H1 (cell line): ENCODE results near the gene HM13. TPM values are rescaled to one million over a fixed set of nuclear protein-coding genes. Genes with fewer than 3 reads are reported as not detected.

Experiments
- CTCF ChIA-PET: fragments of 300-600 bp; sonication (Branson Sonifier 250); formaldehyde crosslinking; loops from one replicate; lab custom pipeline; 2021; ENCODE audit not compliant: partially characterized antibody; lab: Charles Lee
- POLR2A ChIA-PET: fragments of 300-600 bp; sonication (Branson Sonifier 250); formaldehyde crosslinking; loops from one replicate; lab custom pipeline; 2021; ENCODE audit warnings: inconsistent platforms; ENCODE audit not compliant: partially characterized antibody; lab: Charles Lee
- DNase-seq, 2 experiments: peaks; one replicate each; pipeline versions ENCODE4 v3.0.0 to v3.0.0-alpha.2; 2010 to 2022; ENCODE audit warnings: low spot score in 2 of 2, low read depth in 1 of 2, mixed read lengths in 1 of 2
- FAIRE-seq: peaks from 2 replicates; lab custom pipeline; 2011; peaks lifted over from hg19 to GRCh38; lab: Jason Lieb, UNC
- H2AFZ ChIP-seq: 2 replicates; pipeline ENCODE4 v1.8.1; 2012; ENCODE audit warnings: low read length, inconsistent platforms
- H2AK5ac ChIP-seq: 2 replicates; pipeline ENCODE4 v1.6.1; 2013; ENCODE audit warnings: low read depth, low read length
- H2BK120ac ChIP-seq: replicated peaks from 2 replicates; pipeline ENCODE3; 2013; ENCODE audit warnings: low read depth, low read length, inconsistent platforms
- H2BK12ac ChIP-seq: 2 replicates; pipeline ENCODE4 v1.6.1; 2013; ENCODE audit warnings: low read depth, low read length
- H2BK15ac ChIP-seq: 2 replicates; pipeline ENCODE4 v1.6.1; 2013; ENCODE audit warnings: low read length
- H2BK20ac ChIP-seq: 2 replicates; pipeline ENCODE4 v1.6.1; 2013; ENCODE audit warnings: low read length
- H2BK5ac ChIP-seq: 2 replicates; pipeline ENCODE4 v1.6.1; 2013; ENCODE audit warnings: low read depth, low read length
- H3K14ac ChIP-seq: 2 replicates; pipeline ENCODE4 v1.6.1; 2013; ENCODE audit warnings: inconsistent platforms; ENCODE audit not compliant: insufficient read length
- H3K18ac ChIP-seq: 2 replicates; pipeline ENCODE4 v1.6.1; 2013; ENCODE audit warnings: low read length; ENCODE audit errors: extremely low read depth
- H3K23ac ChIP-seq: 2 replicates; pipeline ENCODE4 v1.6.1; 2013; ENCODE audit warnings: inconsistent platforms; ENCODE audit not compliant: insufficient read length
- H3K23me2 ChIP-seq: 2 replicates; pipeline ENCODE4 v1.6.1; 2013; ENCODE audit warnings: low read depth, low read length
- H3K27ac ChIP-seq: 2 replicates; pipeline ENCODE4 v1.6.1; 2011; ENCODE audit warnings: low read depth, low read length, inconsistent platforms
- H3K27me3 ChIP-seq, 4 experiments: replicated peaks in 1 of 4; 1 replicate in 1 of 4; 2 replicates in 3 of 4; pipeline versions ENCODE4 v1.6.1 to v1.8.1; 2011 to 2013; ENCODE audit warnings: low read length in 3 of 4, mild to moderate bottlenecking in 3 of 4, inconsistent platforms in 2 of 4, mixed read lengths in 2 of 4, moderate library complexity in 1 of 4; ENCODE audit not compliant: control insufficient read depth in 3 of 4, insufficient read depth in 3 of 4; ENCODE audit errors: extremely low read depth in 1 of 4
- H3K36me3 ChIP-seq, 4 experiments: 2 replicates each; pipeline versions ENCODE4 v1.6.1 to v1.8.1; 2011 to 2013; ENCODE audit warnings: mild to moderate bottlenecking in 4 of 4, low read length in 3 of 4, moderate library complexity in 2 of 4, control low read depth in 1 of 4, inconsistent platforms in 1 of 4; ENCODE audit not compliant: insufficient read depth in 4 of 4, control insufficient read depth in 2 of 4
- H3K4ac ChIP-seq: replicated peaks from 2 replicates; pipeline ENCODE3; 2013; ENCODE audit warnings: low read length, low read depth, mixed read lengths, inconsistent platforms; ENCODE audit not compliant: insufficient read length
- H3K4me1 ChIP-seq, 4 experiments: replicated peaks in 1 of 4; 1 replicate in 1 of 4; 2 replicates in 3 of 4; pipeline versions ENCODE4 v1.6.1 to v1.8.1; 2011 to 2013; ENCODE audit warnings: low read length in 3 of 4, inconsistent platforms in 2 of 4, mixed read lengths in 1 of 4; ENCODE audit not compliant: insufficient read depth in 4 of 4, control insufficient read depth in 3 of 4
- H3K4me2 ChIP-seq, 2 experiments: 2 replicates each; pipeline versions ENCODE4 v1.6.1 to v1.8.1; 2011 to 2013; ENCODE audit warnings: low read depth in 2 of 2, low read length in 2 of 2, control low read depth in 1 of 2, inconsistent platforms in 1 of 2, mild to moderate bottlenecking in 1 of 2; ENCODE audit not compliant: insufficient read depth in 1 of 2
- H3K4me3 ChIP-seq, 4 experiments: fragments of 200-600, 300-600 bp in 1 of 4; sonication (generic), shearing (Covaris generic), sonication (Bioruptor Twin) in 1 of 4; 2 replicates each; pipeline versions ENCODE4 v1.5.1 to v1.8.1; 2011 to 2016; ENCODE audit warnings: low read length in 4 of 4, low read depth in 3 of 4, control low read depth in 2 of 4, inconsistent platforms in 2 of 4, mild to moderate bottlenecking in 2 of 4, mixed read lengths in 1 of 4, moderate library complexity in 1 of 4; ENCODE audit not compliant: insufficient read depth in 2 of 4; ENCODE audit errors: extremely low read depth in 1 of 4
- H3K56ac ChIP-seq: replicated peaks from 2 replicates; pipeline ENCODE3; 2013; ENCODE audit warnings: low read depth, mild to moderate bottlenecking, mixed read lengths, low read length, inconsistent platforms; ENCODE audit not compliant: insufficient read length
- H3K79me1 ChIP-seq: 2 replicates; pipeline ENCODE4 v1.6.1; 2013; ENCODE audit warnings: low read depth, low read length, control low read depth
- H3K79me2 ChIP-seq, 2 experiments: 2 replicates each; pipeline versions ENCODE4 v1.6.1 to v1.8.1; 2012 to 2013; ENCODE audit warnings: low read length in 2 of 2, mild to moderate bottlenecking in 2 of 2, inconsistent platforms in 1 of 2; ENCODE audit not compliant: insufficient read depth in 2 of 2, control insufficient read depth in 1 of 2
- H3K9ac ChIP-seq, 4 experiments: replicated peaks in 1 of 4; 1 replicate in 1 of 4; 2 replicates in 3 of 4; pipeline versions ENCODE4 v1.6.1 to v1.8.1; 2011 to 2013; ENCODE audit warnings: low read depth in 3 of 4, low read length in 3 of 4, control low read depth in 2 of 4, mild to moderate bottlenecking in 2 of 4, moderate library complexity in 2 of 4, inconsistent platforms in 1 of 4; ENCODE audit errors: extremely low read depth in 1 of 4
- H3K9me3 ChIP-seq, 2 experiments: 2 replicates each; pipeline versions ENCODE4 v1.6.1 to v1.8.1; 2012 to 2013; ENCODE audit warnings: mild to moderate bottlenecking in 2 of 2, moderate library complexity in 2 of 2, control low read depth in 1 of 2, inconsistent platforms in 1 of 2, low read depth in 1 of 2, low read length in 1 of 2, mixed read lengths in 1 of 2; ENCODE audit not compliant: insufficient read depth in 2 of 2
- H4K20me1 ChIP-seq, 2 experiments: replicated peaks in 1 of 2; 2 replicates each; pipeline versions ENCODE3 to v1.8.1; 2011 to 2013; ENCODE audit warnings: inconsistent platforms in 2 of 2, low read length in 2 of 2, mild to moderate bottlenecking in 1 of 2; ENCODE audit not compliant: insufficient read depth in 2 of 2, control insufficient read depth in 1 of 2
- H4K5ac ChIP-seq: 2 replicates; pipeline ENCODE4 v1.6.1; 2013; ENCODE audit warnings: low read length, low read depth, mixed read lengths, inconsistent platforms; ENCODE audit not compliant: insufficient read length
- H4K8ac ChIP-seq: 2 replicates; pipeline ENCODE4 v1.8.0; 2013; ENCODE audit warnings: mild to moderate bottlenecking, moderate library complexity, low read length, inconsistent platforms; ENCODE audit not compliant: insufficient read depth; ENCODE audit errors: extremely low read depth
- H4K91ac ChIP-seq: replicated peaks from 2 replicates; pipeline ENCODE3; 2013; ENCODE audit warnings: low read length, mixed read lengths, inconsistent platforms; ENCODE audit not compliant: insufficient read length
- BRCA1 ChIP-seq: IDR thresholded peaks from 2 replicates; pipeline ENCODE4 v1.6.1; 2012; ENCODE audit warnings: low read depth, low read length, improper control_type of control experiment
- EGR1 ChIP-seq: IDR thresholded peaks from 2 replicates; pipeline ENCODE4 v1.6.1; 2011; ENCODE audit warnings: low read depth, low read length, borderline replicate concordance
- FOSL1 ChIP-seq: IDR thresholded peaks from 2 replicates; pipeline ENCODE4 v1.6.1; 2011; ENCODE audit warnings: mild to moderate bottlenecking, low read depth, low read length, moderate library complexity; ENCODE audit not compliant: insufficient read depth
- HDAC2 ChIP-seq, 2 experiments: fragments of 300-600 bp in 1 of 2; sonication (generic) in 1 of 2; IDR thresholded peaks; 2 replicates each; pipeline ENCODE4 v1.6.1; 2011 to 2012; ENCODE audit warnings: low read depth in 2 of 2, low read length in 2 of 2, mild to moderate bottlenecking in 2 of 2, moderate library complexity in 2 of 2, borderline replicate concordance in 1 of 2, inconsistent platforms in 1 of 2
- HDAC6 ChIP-seq: IDR thresholded peaks from one replicate; pipeline ENCODE4 v1.7.1; 2012; ENCODE audit warnings: low read depth, mild to moderate bottlenecking, inconsistent platforms, low read length, moderate library complexity
- KDM4A ChIP-seq: IDR thresholded peaks from one replicate; pipeline ENCODE4 v1.7.1; 2012; ENCODE audit warnings: low read depth, mild to moderate bottlenecking, moderate library complexity, low read length, inconsistent platforms; ENCODE audit not compliant: severe bottlenecking
- MAX ChIP-seq: IDR thresholded peaks from 2 replicates; pipeline ENCODE4 v1.6.1; 2012; ENCODE audit warnings: inconsistent platforms
- RFX5 ChIP-seq: IDR thresholded peaks from 2 replicates; pipeline ENCODE4 v1.6.1; 2011; ENCODE audit warnings: low read depth, low read length, improper control_type of control experiment, borderline replicate concordance
- SP1 ChIP-seq: IDR thresholded peaks from 2 replicates; pipeline ENCODE4 v1.6.1; 2011; ENCODE audit warnings: low read depth, low read length
- SRF ChIP-seq: IDR thresholded peaks from 2 replicates; pipeline ENCODE4 v1.6.1; 2011; ENCODE audit warnings: mild to moderate bottlenecking, low read depth, low read length, moderate library complexity
- TEAD4 ChIP-seq: IDR thresholded peaks from 2 replicates; pipeline ENCODE4 v1.6.1; 2012; ENCODE audit warnings: low read depth, low read length, inconsistent platforms, mixed read lengths
- ZNF274 ChIP-seq: IDR thresholded peaks from 2 replicates; pipeline ENCODE4 v1.7.0; 2012; ENCODE audit warnings: low read length, borderline replicate concordance; ENCODE audit errors: extremely low read depth
- WGBS, 2 experiments: shearing (Covaris generic) in 1 of 2; methylation state at CpG; one replicate each; pipeline versions ENCODE4 v1.1.6 to v1.1.7; 2013 to 2015; ENCODE audit warnings: low lambda C conversion rate in 2 of 2, mixed read lengths in 2 of 2, inconsistent platforms in 1 of 2, low coverage in 1 of 2, missing lambda C conversion rate in 1 of 2; ENCODE audit not compliant: insufficient replicate concordance in 2 of 2, insufficient coverage in 1 of 2, insufficient read length in 1 of 2; ENCODE audit errors: extremely low coverage in 1 of 2, missing lambda C conversion rate in 1 of 2; 5-methylcytosine and 5-hydroxymethylcytosine counted together
- polyA plus RNA-seq, 7 experiments: library from polyadenylated mRNA; depleted of rRNA in 3 of 7; stranded (reverse) in 5 of 7; unstranded in 2 of 7; fragments of >200 nt in 5 of 7; fragments of 200-250 nt in 2 of 7; gene quantifications; 1 replicate in 5 of 7; 2 replicates in 1 of 7; 4 replicates in 1 of 7; pipeline versions ENCODE4 v1.2.1 to v1.2.3, GENCODE V29; 2011 to 2013; ENCODE audit warnings: missing spikeins in 2 of 7, mixed read lengths in 2 of 7
- total RNA-seq: library from RNA; stranded (reverse); fragmentation: NEBNext Ultra II Directional; extraction: Animal tissue kit (Norgen Biotek cat#: 25700); gene quantifications from 2 replicates; pipeline ENCODE4 v1.2.1, GENCODE V29; 2021
- TF ChIP-seq, protein P1 (sequence below): IDR thresholded peaks from 2 replicates; pipeline ENCODE4 v1.6.1; 2012; ENCODE audit warnings: inconsistent platforms

The HM13 gene
- total and polyA plus RNA-seq, 2 of the 8 experiments (the other 6 are each of a cell fraction or from before 2014, with no cell fraction given) = 118 to 183 TPM

GRCh38 chr20:31537890-31538289 is 23.6 kb downstream of the HM13 start:
- no peak for FAIRE-seq
- Histone ChIP-seq H3K18ac (no peak overlapping the region), H4K91ac (no peak overlapping the region), H3K79me1 (peaks cover 4% of the 10 kb centered on the region; the same call in 1 of the 2 replicates), H2BK12ac (no peak overlapping the region), H3K4me2 (no peak overlapping the region), H2BK20ac (no peak overlapping the region), H4K8ac (no peak overlapping the region), H3K27ac (no peak overlapping the region), H3K4me1 (no peaks in the 10 kb centered on the region), H3K23me2 (no peaks in the 10 kb centered on the region), H4K5ac (no peak overlapping the region), H3K79me2 (no peaks in the 10 kb centered on the region), H2BK15ac (no peak overlapping the region), H3K9ac (no peak overlapping the region), H4K20me1 (peaks cover 5 to 16% of the 10 kb centered on the region in 2 experiments), H3K56ac (no peak overlapping the region), H3K23ac (no peak overlapping the region), H3K4me3 (no peak overlapping the region), H2AK5ac (no peak overlapping the region), H2BK5ac (no peak overlapping the region), H3K4ac (no peak overlapping the region), H3K14ac (no peak overlapping the region), H2BK120ac (no peak overlapping the region), H2AFZ (no peak overlapping the region), H3K9me3 (no peaks in the 10 kb centered on the region), H3K36me3 (peaks cover 28 to 48% (median 34%) of the 10 kb centered on the region in 4 experiments; a peak in 7 of 8 replicates), H3K27me3 (no peaks in the 10 kb centered on the region)
- 95% methylated on average over 4 of the region's 4 CpGs; no CpG with 5 or more reads in 1 of the 2 experiments for WGBS, 2 experiments
- DNase-seq = no peak
- ChIA-PET POLR2A (interaction anchor here (0.8 to 2.3 kb wide), 4 partner anchors 9 to 19 kb away, joined by 3 to 13 read pairs (median 4); a partner anchor contains a TSS), CTCF (interaction anchor here (1.7 to 15.1 kb wide), 3 partner anchors 21 to 75 kb away, joined by 6 to 170 read pairs (median 9); partner anchors contain the start of gene HM13)
- no peak for TF ChIP-seq FOSL1
- TF ChIP-seq SP1 = no peak
- no peak for TF ChIP-seq HDAC6
- TF ChIP-seq, protein P1, sequence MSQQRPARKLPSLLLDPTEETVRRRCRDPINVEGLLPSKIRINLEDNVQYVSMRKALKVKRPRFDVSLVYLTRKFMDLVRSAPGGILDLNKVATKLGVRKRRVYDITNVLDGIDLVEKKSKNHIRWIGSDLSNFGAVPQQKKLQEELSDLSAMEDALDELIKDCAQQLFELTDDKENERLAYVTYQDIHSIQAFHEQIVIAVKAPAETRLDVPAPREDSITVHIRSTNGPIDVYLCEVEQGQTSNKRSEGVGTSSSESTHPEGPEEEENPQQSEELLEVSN = no peak
- TF ChIP-seq MAX = no peak
- no peak for TF ChIP-seq HDAC2 (IDR thresholded peaks at IDR 0.05; ENCODE audit: borderline replicate concordance in 1 of 2, low read depth in 2 of 2, low read length in 2 of 2)
- TF ChIP-seq EGR1 = no peak
- no peak for TF ChIP-seq ZNF274
- TF ChIP-seq KDM4A = no peak
- no peak for TF ChIP-seq SRF
- TF ChIP-seq BRCA1 = no peak
- no peak for TF ChIP-seq RFX5
- TF ChIP-seq TEAD4 = no peak
